Astrocyte (in vitro differentiated cells and primary cell): ENCODE results near the gene CLCN7. TPM values are rescaled to one million over a fixed set of nuclear protein-coding genes. Genes with fewer than 3 reads are reported as not detected.

Experiments
- DNase-seq: peaks from one replicate; pipeline ENCODE4 v3.0.0-alpha.2; 2010; ENCODE audit warnings: low read depth
- FAIRE-seq: peaks from 2 replicates; lab custom pipeline; 2011; peaks lifted over from hg19 to GRCh38; lab: Jason Lieb, UNC
- H2AFZ ChIP-seq: 2 replicates; pipeline ENCODE4 v1.6.0; 2012; ENCODE audit warnings: low read depth, low read length, inconsistent platforms
- H3K27ac ChIP-seq: 2 replicates; pipeline ENCODE4 v1.5.1; 2011; ENCODE audit warnings: low read depth, low read length, inconsistent platforms
- H3K27me3 ChIP-seq: 2 replicates; pipeline ENCODE4 v1.6.0; 2011; ENCODE audit warnings: low read length, inconsistent platforms; ENCODE audit not compliant: insufficient read depth
- H3K36me3 ChIP-seq: 2 replicates; pipeline ENCODE4 v1.5.1; 2011; ENCODE audit warnings: low read length, inconsistent platforms; ENCODE audit not compliant: insufficient read depth
- H3K4me1 ChIP-seq: 2 replicates; pipeline ENCODE4 v1.5.1; 2011; ENCODE audit warnings: low read length, inconsistent platforms; ENCODE audit not compliant: insufficient read depth
- H3K4me2 ChIP-seq: 2 replicates; pipeline ENCODE4 v1.6.0; 2012; ENCODE audit warnings: low read length, inconsistent platforms
- H3K4me3 ChIP-seq: 2 replicates; pipeline ENCODE4 v1.5.1; 2011; ENCODE audit warnings: low read depth, mild to moderate bottlenecking, low read length, inconsistent platforms; ENCODE audit not compliant: insufficient read depth
- H3K79me2 ChIP-seq: 2 replicates; pipeline ENCODE4 v1.6.0; 2012; ENCODE audit warnings: mild to moderate bottlenecking, low read length, inconsistent platforms; ENCODE audit not compliant: insufficient read depth
- H3K9ac ChIP-seq: 2 replicates; pipeline ENCODE4 v1.6.0; 2012; ENCODE audit warnings: mild to moderate bottlenecking, low read length, inconsistent platforms
- H3K9me3 ChIP-seq: 2 replicates; pipeline ENCODE4 v1.5.1; 2012; ENCODE audit warnings: low read depth, mild to moderate bottlenecking, low read length, inconsistent platforms; ENCODE audit not compliant: insufficient read depth
- H4K20me1 ChIP-seq: 2 replicates; pipeline ENCODE4 v1.6.0; 2012; ENCODE audit warnings: low read length, inconsistent platforms; ENCODE audit not compliant: insufficient read depth
- H3K27ac Mint-ChIP-seq: one replicate; pipeline ENCODE4 v1.8.0; 2021; ENCODE audit warnings: mild to moderate bottlenecking, mixed read lengths; ENCODE audit not compliant: unreplicated experiment
- H3K27me3 Mint-ChIP-seq: one replicate; pipeline ENCODE4 v1.8.0; 2021; ENCODE audit warnings: low read depth, mixed read lengths; ENCODE audit not compliant: unreplicated experiment
- H3K36me3 Mint-ChIP-seq: one replicate; pipeline ENCODE4 v1.8.0; 2021; ENCODE audit warnings: low read depth, mixed read lengths; ENCODE audit not compliant: unreplicated experiment
- H3K4me1 Mint-ChIP-seq: one replicate; pipeline ENCODE4 v1.8.0; 2021; ENCODE audit warnings: low read depth, mixed read lengths; ENCODE audit not compliant: unreplicated experiment
- H3K4me3 Mint-ChIP-seq: one replicate; pipeline ENCODE4 v1.8.0; 2021; ENCODE audit warnings: mild to moderate bottlenecking, moderate library complexity, mixed read lengths; ENCODE audit not compliant: unreplicated experiment
- H3K9me3 Mint-ChIP-seq: one replicate; pipeline ENCODE4 v1.8.0; 2021; ENCODE audit warnings: mild to moderate bottlenecking, mixed read lengths; ENCODE audit not compliant: unreplicated experiment
- CTCF ChIP-seq: IDR thresholded peaks from 2 replicates; pipeline ENCODE4 v1.5.1; 2011; ENCODE audit warnings: low read depth, mild to moderate bottlenecking, inconsistent platforms, low read length, moderate library complexity; ENCODE audit not compliant: insufficient read depth
- EZH2 ChIP-seq: IDR thresholded peaks from 2 replicates; pipeline ENCODE4 v1.6.1; 2012; ENCODE audit warnings: mild to moderate bottlenecking, low read length, inconsistent platforms; ENCODE audit not compliant: insufficient read depth
- total RNA-seq: library from RNA; stranded (reverse); gene quantifications from 2 replicates; pipeline ENCODE4 v1.2.1, GENCODE V29; 2021

CLCN7 gene
- total RNA-seq, 1 donor from 2014 or later, result 66.7 TPM

GRCh38 chr16:1505912-1506311 lies 31.1 kb upstream of the CLCN7 start:
- Mint-ChIP-seq H3K9me3 (no peaks in the 10 kb centered on the region), H3K4me3 (no peak overlapping the region), H3K4me1 (no peaks in the 10 kb centered on the region), H3K27ac (no peak overlapping the region), H3K27me3 (no peaks in the 10 kb centered on the region), H3K36me3 (peaks cover 13% of the 10 kb centered on the region)
- H3K4me1 ChIP-seq, result no peaks in the 10 kb centered on the region
- H3K9me3 ChIP-seq, result no peaks in the 10 kb centered on the region
- H3K27me3 ChIP-seq, result no peaks in the 10 kb centered on the region
- no peak overlapping the region for H3K27ac ChIP-seq
- no peak overlapping the region for H3K4me2 ChIP-seq
- H2AFZ ChIP-seq, result no peak overlapping the region
- no peak for DNase-seq
- H4K20me1 ChIP-seq, result no peaks in the 10 kb centered on the region
- no peak overlapping the region for H3K9ac ChIP-seq
- TF ChIP-seq CTCF (no peak), EZH2 (no peak)
- H3K36me3 ChIP-seq, result no peaks in the 10 kb centered on the region
- no peaks in the 10 kb centered on the region for H3K79me2 ChIP-seq
- H3K4me3 ChIP-seq, result no peak overlapping the region
- FAIRE-seq, result no peak

GRCh38 chr16:1505073-1505844 lies 30.4 kb upstream of the CLCN7 start:
- Mint-ChIP-seq H3K4me3 (no peak overlapping the region), H3K27ac (no peak overlapping the region), H3K9me3 (no peaks in the 10 kb centered on the region), H3K36me3 (peaks cover 13% of the 10 kb centered on the region), H3K4me1 (no peaks in the 10 kb centered on the region), H3K27me3 (no peaks in the 10 kb centered on the region)
- no peak overlapping the region for H3K4me3 ChIP-seq
- no peak overlapping the region for H2AFZ ChIP-seq
- H3K4me1 ChIP-seq, result no peaks in the 10 kb centered on the region
- H3K9me3 ChIP-seq, result no peaks in the 10 kb centered on the region
- no peak overlapping the region for H3K27ac ChIP-seq
- no peaks in the 10 kb centered on the region for H3K79me2 ChIP-seq
- DNase-seq (no peak), FAIRE-seq (no peak)
- TF ChIP-seq EZH2 (no peak), CTCF (no peak)
- H3K27me3 ChIP-seq, result no peaks in the 10 kb centered on the region
- no peak overlapping the region for H3K9ac ChIP-seq
- no peaks in the 10 kb centered on the region for H3K36me3 ChIP-seq
- no peak overlapping the region for H3K4me2 ChIP-seq
- H4K20me1 ChIP-seq, result no peaks in the 10 kb centered on the region
